ENCODE data around the gene ACP4. TPM values are rescaled to one million over a fixed set of nuclear protein-coding genes. Genes with fewer than 3 reads are reported as not detected.
"Not testable (repeated sequence)": the region's sequence is repeated elsewhere in the genome, so short reads cannot be mapped to it uniquely, and the experiment has no call there.

The ACP4 gene
- polyA plus RNA-seq, 3 donors = not detected

GRCh38 chr19:50808856-50809255 lies 18.6 kb downstream of the ACP4 start:
- H3K27ac ChIP-seq (ENCODE audit: low read depth in 1 of 2, low read length in 2 of 2) = no peak overlapping the region
- no peak for TF ChIP-seq CTCF (IDR thresholded peaks at IDR 0.05)
- no peak overlapping the region for H3K4me3 Mint-ChIP-seq
- H3K4me2 ChIP-seq (replicated peaks; ENCODE audit: extremely low read depth, low read length, poor library complexity, severe bottlenecking) = no peak overlapping the region
- intact Hi-C loops (cut with micrococcal nuclease) = loop anchor here (10.0 kb wide), 2 partner anchors 484 to 784 kb away; partner anchors contain the start of genes KCNC3 (in 1 of the 2), VRK3 (in 1 of the 2) and ZNF473 (in 1 of the 2)
- no peaks in the 10 kb centered on the region for H3K27me3 ChIP-seq (ENCODE audit: control insufficient read depth in 2 of 2, insufficient read depth in 2 of 2, low read length in 2 of 2)
- no peak overlapping the region for H3K4me3 ChIP-seq (replicated peaks in 1 of 3; ENCODE audit: low read depth in 2 of 3, low read length in 3 of 3)
- peaks cover 7% of the 10 kb centered on the region for H3K79me2 ChIP-seq (ENCODE audit: insufficient read depth, low read length)
- H3K9ac ChIP-seq (ENCODE audit: insufficient read depth, low read length, poor library complexity, severe bottlenecking) = no peak overlapping the region
- H3K4me1 ChIP-seq (ENCODE audit: control insufficient read depth in 1 of 2, insufficient read depth in 2 of 2, low read length in 2 of 2) = peaks cover 6 to 9% of the 10 kb centered on the region in 2 donors
- peaks cover 9% of the 10 kb centered on the region for H3K4me1 Mint-ChIP-seq
- no peaks in the 10 kb centered on the region for H3K36me3 ChIP-seq (replicated peaks in 1 of 2; ENCODE audit: control insufficient read depth in 1 of 2, insufficient read depth in 2 of 2, low read length in 2 of 2)
- WGBS (ENCODE audit: insufficient coverage) = no CpG with 5 or more reads among the region's 1 CpG
- no peaks in the 10 kb centered on the region for H4K20me1 ChIP-seq (ENCODE audit: insufficient read depth, low read length)
- no peaks in the 10 kb centered on the region for H3K9me3 ChIP-seq (replicated peaks in 1 of 2; ENCODE audit: control insufficient read depth in 1 of 2, insufficient read depth in 1 of 2, low read length in 2 of 2)
- no peaks in the 10 kb centered on the region for H3K36me3 Mint-ChIP-seq
- H3K27ac Mint-ChIP-seq = no peak overlapping the region
- peaks cover 8 to 26% (median 14%) of the 10 kb centered on the region in 3 donors for H3K27me3 Mint-ChIP-seq (ENCODE audit: low read depth in 3 of 3)
- H2AFZ ChIP-seq (ENCODE audit: insufficient read depth, low read depth, low read length, poor library complexity, severe bottlenecking) = no peak overlapping the region
- H3K9me3 Mint-ChIP-seq = no peaks in the 10 kb centered on the region
- no peak for DNase-seq

- H4K20me1 ChIP-seq (ENCODE audit: insufficient read depth, low read length); intact Hi-C loops (cut with micrococcal nuclease); H3K9me3 ChIP-seq (replicated peaks in 1 of 2; ENCODE audit: control insufficient read depth in 1 of 2, insufficient read depth in 1 of 2, low read length in 2 of 2); H3K27ac Mint-ChIP-seq; H3K4me2 ChIP-seq (replicated peaks; ENCODE audit: extremely low read depth, low read length, poor library complexity, severe bottlenecking); H3K36me3 ChIP-seq (replicated peaks in 1 of 2; ENCODE audit: control insufficient read depth in 1 of 2, insufficient read depth in 2 of 2, low read length in 2 of 2); H3K4me3 Mint-ChIP-seq; H3K27ac ChIP-seq (ENCODE audit: low read depth in 1 of 2, low read length in 2 of 2); DNase-seq; H3K36me3 Mint-ChIP-seq; H3K4me1 Mint-ChIP-seq; H3K79me2 ChIP-seq (ENCODE audit: insufficient read depth, low read length); H3K4me3 ChIP-seq (replicated peaks in 1 of 3; ENCODE audit: low read depth in 2 of 3, low read length in 3 of 3); H2AFZ ChIP-seq (ENCODE audit: insufficient read depth, low read depth, low read length, poor library complexity, severe bottlenecking); H3K9ac ChIP-seq (ENCODE audit: insufficient read depth, low read length, poor library complexity, severe bottlenecking); H3K4me1 ChIP-seq (ENCODE audit: control insufficient read depth in 1 of 2, insufficient read depth in 2 of 2, low read length in 2 of 2): not testable (repeated sequence)
- Mint-ChIP-seq H3K27me3 (ENCODE audit: low read depth in 3 of 3) (peaks cover 28 to 45% (median 33%) of the 10 kb centered on the region in 3 donors), H3K9me3 (peaks cover 3 to 13% (median 8%) of the 10 kb centered on the region in 7 donors)
- peaks cover 0 to 10% of the 10 kb centered on the region in 2 donors for H3K27me3 ChIP-seq (ENCODE audit: control insufficient read depth in 2 of 2, insufficient read depth in 2 of 2, low read length in 2 of 2)
- 92% methylated on average over 3 of the region's 3 CpGs for WGBS (ENCODE audit: insufficient coverage)
Observed at GRCh38 chr19:50811622-50812238, 21.5 kb downstream of the ACP4 start.

Measured in CD14-positive monocyte (primary cell).